K562 (cell line): ENCODE data around the gene PPP6R1. TPM values are rescaled to one million over a fixed set of nuclear protein-coding genes. Genes with fewer than 3 reads are reported as not detected.

Source experiments
- ADNP ChIP-seq: fragments of 200-800 bp; sonication (Bioruptor generic); IDR thresholded peaks from 2 replicates; pipeline ENCODE4 v1.6.1; 2016; ENCODE audit warnings: missing genetic modification characterization, missing compliant biosample characterization
- ARID2 ChIP-seq: fragments of 450-650 bp; IDR thresholded peaks from 2 replicates; pipeline ENCODE4 v1.6.1; 2017; ENCODE audit warnings: antibody characterized with exemption, mild to moderate bottlenecking
- CC2D1A ChIP-seq: fragments of 450-650 bp; IDR thresholded peaks from 2 replicates; pipeline ENCODE4 v1.6.1; 2017; ENCODE audit warnings: mild to moderate bottlenecking
- CHAMP1 ChIP-seq: fragments of 450-650 bp; IDR thresholded peaks from 2 replicates; pipeline ENCODE4 v1.6.1; 2016; ENCODE audit warnings: mild to moderate bottlenecking
- CHD4 ChIP-seq: fragments of 200-600 bp; sonication (generic); IDR thresholded peaks from 3 replicates; pipeline ENCODE4 v1.6.1; 2012; ENCODE audit warnings: low read depth, mild to moderate bottlenecking, mixed read lengths, low read length, inconsistent platforms; ENCODE audit not compliant: insufficient read depth, insufficient replicate concordance, poor library complexity, severe bottlenecking
- DNMT1 ChIP-seq: fragments of 450-650 bp; IDR thresholded peaks from 2 replicates; pipeline ENCODE4 v1.6.1; 2016; ENCODE audit warnings: antibody characterized with exemption, mild to moderate bottlenecking
- GATA2 ChIP-seq: sonication (generic); formaldehyde crosslinking; IDR thresholded peaks from 2 replicates; pipeline ENCODE4 v1.4.0; 2020; ENCODE audit warnings: mild to moderate bottlenecking, missing genetic modification reagents
- HEY1 ChIP-seq: fragments of 250-450 bp; sonication (Bioruptor Pico); IDR thresholded peaks from 2 replicates; pipeline ENCODE4 v1.5.0; 2020; ENCODE audit warnings: mild to moderate bottlenecking, moderate library complexity, borderline replicate concordance
- HMG20B ChIP-seq: fragments of 250-450 bp; sonication (Bioruptor Pico); IDR thresholded peaks from 2 replicates; pipeline ENCODE4 v1.5.0; 2021; ENCODE audit warnings: mild to moderate bottlenecking
- NFIC ChIP-seq: fragments of 450-650 bp; IDR thresholded peaks from 2 replicates; pipeline ENCODE4 v1.6.1; 2017; ENCODE audit warnings: mild to moderate bottlenecking, inconsistent platforms
- PTRF ChIP-seq: fragments of 450-650 bp; IDR thresholded peaks from 2 replicates; pipeline ENCODE4 v1.6.1; 2016; ENCODE audit warnings: mild to moderate bottlenecking, missing genetic modification characterization, missing compliant biosample characterization
- RFX5 ChIP-seq: IDR thresholded peaks from 2 replicates; pipeline ENCODE4 v1.6.1; 2011; ENCODE audit warnings: low read depth, mild to moderate bottlenecking, improper control_type of control experiment, low read length
- RREB1 ChIP-seq: fragments of 250-450 bp; sonication (Bioruptor Pico); IDR thresholded peaks from 2 replicates; pipeline ENCODE4 v1.4.0; 2020
- SREBF1 ChIP-seq: fragments of 150-350 bp; IDR thresholded peaks from 2 replicates; pipeline ENCODE4 v1.6.1; 2014; ENCODE audit warnings: antibody characterized with exemption, low read depth, low read length, borderline replicate concordance
- STAT5B ChIP-seq: fragments of 250-450 bp; sonication (Bioruptor Pico); IDR thresholded peaks from 2 replicates; pipeline ENCODE4 v1.8.0; 2021; ENCODE audit warnings: mild to moderate bottlenecking, inconsistent platforms
- ZC3H4 ChIP-seq: sonication (generic); formaldehyde crosslinking; IDR thresholded peaks from 2 replicates; pipeline ENCODE4 v1.9.0; 2021; ENCODE audit warnings: missing genetic modification reagents, borderline replicate concordance
- ZEB2 ChIP-seq: fragments of 450-650 bp; IDR thresholded peaks from 2 replicates; pipeline ENCODE4 v1.6.1; 2016
- ZNF589 ChIP-seq: fragments of 200-800 bp; sonication (Bioruptor generic); IDR thresholded peaks from 2 replicates; pipeline ENCODE4 v1.6.1; 2016; ENCODE audit warnings: low read depth, missing genetic modification characterization, missing compliant biosample characterization
- polyA plus RNA-seq, 8 experiments: library from polyadenylated mRNA; depleted of rRNA in 4 of 8; stranded (reverse) in 5 of 8; unstranded in 3 of 8; fragments of >200 nt; fragmentation: Nextera tagmentation in 2 of 8; fragmentation: Illumina TruSeq in 1 of 8; extraction: Ambion mirVana in 2 of 8; extraction: Trizol in 1 of 8; gene quantifications; 2 replicates each; pipeline versions ENCODE4 v1.2.1 to v1.2.3, GENCODE V29; 2011 to 2014; ENCODE audit warnings: inconsistent platforms in 1 of 8, missing spikeins in 1 of 8
- total RNA-seq, 7 experiments: library from RNA; depleted of rRNA in 6 of 7; stranded (reverse); fragments of >200 nt in 6 of 7; fragmentation: Illumina TruSeq in 2 of 7; extraction: Trizol in 2 of 7; gene quantifications; 2 replicates each; pipeline versions ENCODE4 v1.2.1 to v1.2.3, GENCODE V29; 2011 to 2021; ENCODE audit warnings: low replicate concordance in 1 of 7

The PPP6R1 gene
- total and polyA plus RNA-seq, 9 of the 15 experiments (the other 6 are each of a cell fraction or from before 2014, with no cell fraction given) = 0.48 to 135 (median 37.2) TPM

- TF ChIP-seq ZNF589 (CRISPR knock-in tag) (peak; percentile 82; the same call in 1 of the 2 replicates), GATA2 (CRISPR knock-in tag) (peak; percentile 93), HEY1 (CRISPR knock-in tag) (0 out of 2 replicates have a peak, but pooled peaks have one; percentile 63), SREBF1 (no peak), RREB1 (peak; percentile 24; the same call in 1 of the 2 replicates), CHD4 (no peak), NFIC (peak; percentile 59), PTRF (tag) (no peak), DNMT1 (no peak), HMG20B (CRISPR knock-in tag) (peak; percentile 40; the same call in 1 of the 2 replicates), STAT5B (CRISPR knock-in tag) (no peak), ARID2 (no peak), CHAMP1 (peak; percentile 33; the same call in 1 of the 2 replicates), ADNP (tag) (no peak), ZC3H4 (CRISPR knock-in tag) (no peak), CC2D1A (0 out of 2 replicates have a peak, but pooled peaks have one; percentile 70), ZEB2 (peak; percentile 29; the same call in 1 of the 2 replicates), RFX5 (peak; percentile 88)
Observed at GRCh38 chr19:55216461-55217198, 42.2 kb downstream of the PPP6R1 start (continued).
